GM10248 (cell line): ENCODE results near the gene KTN1.

ENCODE experiments used
- CTCF ChIA-PET: fragments of 300-600 bp; sonication (Branson Sonifier 250); formaldehyde crosslinking; extraction: SDS; loops from one replicate; lab custom pipeline; 2021; ENCODE audit warnings: antibody characterized with exemption; lab: Yijun Ruan, JAX
- POLR2A ChIA-PET: fragments of 350-650 bp; sonication (Branson Sonifier 250); formaldehyde crosslinking; extraction: SDS; loops from one replicate; lab custom pipeline; 2020; ENCODE audit warnings: antibody characterized with exemption; lab: Yijun Ruan, JAX
- DNase-seq: peaks from one replicate; pipeline ENCODE4 v3.0.0; 2012; ENCODE audit errors: extremely low spot score
- TF ChIP-seq, protein P1 (sequence below): IDR thresholded peaks from 2 replicates; pipeline ENCODE4 v1.5.1; 2012; ENCODE audit warnings: mild to moderate bottlenecking, low read depth; ENCODE audit errors: extremely low read depth, missing control alignments, control extremely low read depth

KTN1 gene

GRCh38 chr14:55610713-55611370, 30.8 kb downstream of the KTN1 start:
- no peak for DNase-seq
- TF ChIP-seq, protein P1, sequence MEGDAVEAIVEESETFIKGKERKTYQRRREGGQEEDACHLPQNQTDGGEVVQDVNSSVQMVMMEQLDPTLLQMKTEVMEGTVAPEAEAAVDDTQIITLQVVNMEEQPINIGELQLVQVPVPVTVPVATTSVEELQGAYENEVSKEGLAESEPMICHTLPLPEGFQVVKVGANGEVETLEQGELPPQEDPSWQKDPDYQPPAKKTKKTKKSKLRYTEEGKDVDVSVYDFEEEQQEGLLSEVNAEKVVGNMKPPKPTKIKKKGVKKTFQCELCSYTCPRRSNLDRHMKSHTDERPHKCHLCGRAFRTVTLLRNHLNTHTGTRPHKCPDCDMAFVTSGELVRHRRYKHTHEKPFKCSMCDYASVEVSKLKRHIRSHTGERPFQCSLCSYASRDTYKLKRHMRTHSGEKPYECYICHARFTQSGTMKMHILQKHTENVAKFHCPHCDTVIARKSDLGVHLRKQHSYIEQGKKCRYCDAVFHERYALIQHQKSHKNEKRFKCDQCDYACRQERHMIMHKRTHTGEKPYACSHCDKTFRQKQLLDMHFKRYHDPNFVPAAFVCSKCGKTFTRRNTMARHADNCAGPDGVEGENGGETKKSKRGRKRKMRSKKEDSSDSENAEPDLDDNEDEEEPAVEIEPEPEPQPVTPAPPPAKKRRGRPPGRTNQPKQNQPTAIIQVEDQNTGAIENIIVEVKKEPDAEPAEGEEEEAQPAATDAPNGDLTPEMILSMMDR: no peak
- POLR2A ChIA-PET: no interaction called here
- CTCF ChIA-PET: no interaction called here

- CTCF ChIA-PET: interaction anchor here (1.3 kb wide), 1 partner anchor 8 kb away, joined by 3 read pairs; no protein-coding TSS in a partner anchor
- POLR2A ChIA-PET: no interaction called here
- TF ChIP-seq, protein P1: no peak
- DNase-seq: no peak
Observed at GRCh38 chr14:55611859-55612258, 31.9 kb downstream of the KTN1 start.

- DNase-seq: no peak
- ChIA-PET CTCF (interaction anchor here (0.9 to 1.4 kb wide), 3 partner anchors 9 to 30 kb away, joined by 4 to 6 read pairs (median 4); no protein-coding TSS in a partner anchor), POLR2A (no interaction called here)
Observed at GRCh38 chr14:55614304-55614703, 34.3 kb downstream of the KTN1 start.

DNA sequence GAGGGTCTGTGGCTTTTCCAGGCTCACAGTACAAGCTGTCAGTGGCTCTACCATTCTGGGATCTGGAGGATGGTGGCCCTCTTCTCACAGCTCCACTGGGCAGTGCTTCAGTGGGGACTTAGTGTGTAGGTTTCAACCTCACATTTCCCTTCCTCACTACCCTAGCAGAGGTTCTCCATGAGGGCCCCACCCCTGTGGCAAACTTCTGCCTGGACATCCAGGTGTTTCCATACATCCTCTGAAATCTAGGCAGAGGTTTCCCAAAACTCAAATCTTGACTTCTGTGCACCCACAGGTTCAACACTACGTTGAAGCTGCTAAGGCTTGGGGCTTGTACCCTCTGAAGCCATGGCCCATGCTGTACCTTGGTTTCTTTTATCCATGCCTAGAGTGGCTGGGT, 40.3 kb downstream of the KTN1 start:
- ChIA-PET CTCF (no interaction called here), POLR2A (no interaction called here)
- no peak for DNase-seq
- TF ChIP-seq, protein P1: no peak

More at GRCh38 chr14:55614304-55614703, 34.3 kb downstream of the KTN1 start:
- TF ChIP-seq, protein P1: no peak

DNA sequence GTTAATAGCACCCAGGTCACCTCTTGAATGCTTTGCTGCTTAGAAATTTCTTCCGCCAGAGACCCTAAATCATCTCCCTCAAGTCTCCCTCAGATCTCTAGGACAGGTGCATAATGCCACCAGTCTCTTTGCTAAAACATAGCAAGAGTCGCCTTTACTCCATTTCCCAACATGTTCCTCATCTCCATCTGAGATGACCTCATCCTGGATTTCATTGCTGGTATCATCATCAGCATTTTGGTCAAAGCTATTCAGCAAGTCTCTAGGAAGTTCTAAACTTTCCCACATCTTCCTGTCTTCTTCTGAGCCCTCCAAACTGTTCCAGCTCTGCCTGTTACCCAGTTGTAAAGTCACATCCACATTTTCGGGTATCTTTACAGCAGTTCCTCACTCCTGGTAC, 41.0 kb downstream of the KTN1 start:
- DNase-seq: no peak
- CTCF ChIA-PET: no interaction called here
- POLR2A ChIA-PET: no interaction called here
- TF ChIP-seq, protein P1: no peak

DNA sequence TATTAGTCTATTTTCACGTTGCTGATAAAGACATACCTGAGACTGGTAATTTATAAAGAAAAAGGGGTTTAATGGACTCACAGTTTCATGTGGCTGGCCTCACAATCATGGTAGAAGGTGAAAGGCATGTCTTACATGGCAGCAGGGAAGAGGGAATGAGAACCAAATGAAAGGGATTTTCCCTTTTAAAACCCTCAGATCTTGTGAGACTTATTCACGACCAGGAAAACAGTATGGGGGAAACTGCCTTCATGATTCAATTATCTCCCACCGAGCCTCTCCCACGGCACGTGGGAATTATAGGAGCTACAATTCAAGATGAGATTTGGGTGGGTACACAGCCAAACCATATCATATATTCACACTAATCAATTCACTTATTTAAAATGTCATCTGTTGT, 41.4 kb downstream of the KTN1 start:
- ChIA-PET CTCF (no interaction called here), POLR2A (no interaction called here)
- TF ChIP-seq, protein P1: no peak
- no peak for DNase-seq
